RWPE1 (cell line): Measurements from ENCODE around the gene FASTKD3.

ENCODE experiments used
- CTCF ChIA-PET: fragments of 350-600 bp; sonication (Branson Sonifier 250); formaldehyde crosslinking; extraction: SDS; loops from one replicate; lab custom pipeline; 2021; lab: Yijun Ruan, JAX
- POLR2A ChIA-PET: fragments of 400-600 bp; formaldehyde crosslinking; extraction: SDS; loops from one replicate; lab custom pipeline; 2020; ENCODE audit warnings: antibody characterized with exemption; ENCODE audit not compliant: low non-redundant PET; lab: Yijun Ruan, JAX
- DNase-seq: peaks from one replicate; pipeline ENCODE4 v3.0.0; 2012; ENCODE audit warnings: low spot score
- H3K27ac ChIP-seq: fragments of 450-650 bp; 2 replicates; pipeline ENCODE4 v1.5.1; 2017
- TF ChIP-seq, protein P1 (sequence below): fragments of 450-650 bp; conservative IDR thresholded peaks from 2 replicates; pipeline ENCODE4 v1.5.1; 2017; ENCODE audit warnings: low read depth, mild to moderate bottlenecking

FASTKD3 gene

DNA sequence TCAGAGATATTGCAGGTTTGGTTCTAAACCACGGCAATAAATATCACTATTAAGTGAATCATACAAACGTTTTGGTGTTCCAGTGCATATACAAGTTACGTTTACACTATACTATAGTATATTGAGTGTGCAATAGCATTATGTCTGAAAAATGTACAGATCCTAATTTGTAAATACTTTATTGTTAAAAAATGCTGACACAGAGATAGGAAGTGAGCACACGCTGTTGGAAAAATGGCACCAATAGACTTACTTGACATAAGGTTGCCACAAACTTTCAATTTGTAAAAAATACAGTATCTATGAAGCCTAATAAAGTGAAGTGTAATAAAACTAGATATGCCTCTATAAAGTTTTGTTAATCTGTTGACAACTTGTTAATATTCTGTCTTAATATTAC lies 33.8 kb downstream of the FASTKD3 start:
- TF ChIP-seq, protein P1, sequence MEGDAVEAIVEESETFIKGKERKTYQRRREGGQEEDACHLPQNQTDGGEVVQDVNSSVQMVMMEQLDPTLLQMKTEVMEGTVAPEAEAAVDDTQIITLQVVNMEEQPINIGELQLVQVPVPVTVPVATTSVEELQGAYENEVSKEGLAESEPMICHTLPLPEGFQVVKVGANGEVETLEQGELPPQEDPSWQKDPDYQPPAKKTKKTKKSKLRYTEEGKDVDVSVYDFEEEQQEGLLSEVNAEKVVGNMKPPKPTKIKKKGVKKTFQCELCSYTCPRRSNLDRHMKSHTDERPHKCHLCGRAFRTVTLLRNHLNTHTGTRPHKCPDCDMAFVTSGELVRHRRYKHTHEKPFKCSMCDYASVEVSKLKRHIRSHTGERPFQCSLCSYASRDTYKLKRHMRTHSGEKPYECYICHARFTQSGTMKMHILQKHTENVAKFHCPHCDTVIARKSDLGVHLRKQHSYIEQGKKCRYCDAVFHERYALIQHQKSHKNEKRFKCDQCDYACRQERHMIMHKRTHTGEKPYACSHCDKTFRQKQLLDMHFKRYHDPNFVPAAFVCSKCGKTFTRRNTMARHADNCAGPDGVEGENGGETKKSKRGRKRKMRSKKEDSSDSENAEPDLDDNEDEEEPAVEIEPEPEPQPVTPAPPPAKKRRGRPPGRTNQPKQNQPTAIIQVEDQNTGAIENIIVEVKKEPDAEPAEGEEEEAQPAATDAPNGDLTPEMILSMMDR = no peak
- CTCF ChIA-PET = no interaction called here
- DNase-seq = no peak
- POLR2A ChIA-PET = no interaction called here
- no peak overlapping the region for H3K27ac ChIP-seq

DNA sequence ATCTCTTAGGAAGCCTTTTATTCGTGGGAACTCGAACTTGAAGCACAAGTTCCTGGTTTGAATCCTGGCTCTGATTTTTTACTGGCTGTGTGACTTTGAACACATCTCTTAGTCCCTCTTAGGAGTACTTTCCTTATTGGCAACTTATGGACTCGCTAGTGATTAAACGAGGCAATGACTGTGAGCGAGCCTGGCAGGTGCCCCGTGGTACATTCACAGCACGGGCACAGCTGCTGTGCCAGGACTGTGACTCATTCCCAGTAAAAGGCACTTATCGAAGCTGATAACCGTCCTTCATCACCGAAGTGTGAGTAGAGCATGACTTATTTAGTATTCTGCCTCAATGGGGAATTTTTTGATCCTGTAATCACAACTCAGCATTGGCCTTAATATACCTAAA lies 40.6 kb downstream of the FASTKD3 start:
- DNase-seq = no peak
- TF ChIP-seq, protein P1 = no peak
- CTCF ChIA-PET = interaction anchor here (0.7 to 0.9 kb wide), 2 partner anchors 9 to 36 kb away, joined by 3 read pairs; no protein-coding TSS in a partner anchor
- H3K27ac ChIP-seq = no peak overlapping the region
- POLR2A ChIA-PET = no interaction called here

DNA sequence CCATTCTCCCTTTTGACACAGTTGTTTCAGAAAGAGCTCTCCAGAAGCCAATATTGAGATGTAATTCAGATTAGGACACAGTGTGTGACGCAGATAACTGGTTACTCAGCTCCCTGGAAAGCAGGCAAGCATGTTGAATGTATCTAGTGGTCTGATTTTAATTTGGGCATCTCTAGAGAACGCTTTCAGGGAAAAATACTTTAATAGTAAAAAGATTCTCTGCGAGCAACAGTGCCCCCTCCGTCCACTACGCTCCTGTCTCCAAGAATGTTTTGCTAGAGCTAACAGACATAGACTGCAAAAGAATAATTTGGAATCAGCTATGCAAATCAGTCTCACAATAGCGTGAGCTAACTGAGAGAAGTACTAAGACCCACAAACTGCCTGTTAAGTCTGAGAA lies 41.2 kb downstream of the FASTKD3 start:
- TF ChIP-seq, protein P1 = no peak
- no peak for DNase-seq
- POLR2A ChIA-PET = no interaction called here
- no peak overlapping the region for H3K27ac ChIP-seq
- CTCF ChIA-PET = interaction anchor here (0.7 kb wide), 1 partner anchor 35 kb away, joined by 3 read pairs; no protein-coding TSS in a partner anchor

DNA sequence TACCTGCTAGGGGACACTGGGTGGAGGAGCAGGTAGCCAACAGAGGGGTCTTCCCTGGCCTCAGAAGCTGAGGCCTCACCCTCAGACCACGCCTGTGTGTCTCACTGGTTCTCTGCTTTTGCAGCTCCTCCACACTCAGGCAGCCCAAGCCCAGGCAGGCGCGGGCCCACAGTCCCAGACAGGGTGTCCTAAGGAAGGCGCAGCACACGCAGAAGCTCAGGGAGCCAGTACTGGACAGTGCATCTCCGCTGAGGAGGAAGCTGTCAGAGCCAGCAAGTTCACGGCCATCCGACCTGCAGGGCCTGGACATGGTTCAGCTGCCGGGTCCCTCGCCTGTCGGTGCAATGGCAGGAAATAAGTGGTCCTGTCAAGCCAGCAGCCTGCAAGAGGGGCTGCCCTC lies 43.2 kb downstream of the FASTKD3 start:
- CTCF ChIA-PET = no interaction called here

DNA sequence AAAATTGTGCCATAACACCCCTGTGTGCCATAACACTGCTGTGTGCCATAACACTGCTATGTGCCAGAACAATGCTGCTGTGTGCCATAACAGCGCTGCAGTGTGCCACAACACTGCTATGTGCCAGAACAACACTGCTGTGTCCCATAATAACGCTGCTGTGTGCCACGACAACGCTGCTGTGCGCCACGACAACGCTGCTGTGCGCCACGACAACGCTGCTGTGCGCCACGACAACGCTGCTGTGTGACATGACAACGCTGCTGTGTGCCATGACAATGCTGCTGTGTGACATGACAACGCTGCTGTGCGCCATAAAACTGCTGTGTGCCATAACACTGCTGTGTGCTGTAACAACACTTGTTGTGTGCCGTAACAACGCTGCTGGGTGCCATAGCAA lies 43.8 kb downstream of the FASTKD3 start:
- no peak overlapping the region for H3K27ac ChIP-seq
- ChIA-PET POLR2A (no interaction called here), CTCF (no interaction called here)
- TF ChIP-seq, protein P1 = no peak
- no peak for DNase-seq

More for the DNA sequence above, 43.2 kb downstream of the FASTKD3 start:
- POLR2A ChIA-PET = no interaction called here
- TF ChIP-seq, protein P1 = no peak
- no peak for DNase-seq
- H3K27ac ChIP-seq = no peak overlapping the region

DNA sequence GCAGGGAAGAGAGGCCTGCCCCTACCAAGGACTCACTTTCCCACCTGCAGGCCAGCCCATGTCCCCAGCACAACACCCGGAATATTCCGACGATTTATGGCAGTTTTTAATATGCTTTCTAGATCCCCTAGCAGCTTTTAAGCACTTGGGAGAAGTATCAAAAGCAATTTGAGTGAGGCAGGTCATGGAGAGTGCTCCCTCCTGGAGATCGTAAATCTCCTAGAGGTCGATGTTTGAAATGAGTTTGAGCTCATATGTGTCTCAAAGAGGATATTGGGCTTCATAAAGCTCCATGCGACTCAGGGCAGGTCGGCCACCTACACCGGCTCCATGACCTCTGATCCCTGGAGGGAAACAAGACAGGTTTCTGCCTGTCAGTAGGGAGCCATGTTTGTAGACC lies 45.2 kb downstream of the FASTKD3 start:
- DNase-seq = no peak
- CTCF ChIA-PET = no interaction called here
- no peak overlapping the region for H3K27ac ChIP-seq
- TF ChIP-seq, protein P1 = no peak
- POLR2A ChIA-PET = no interaction called here
